Muscle layer of colon (tissue), 2 donors: ENCODE data around the gene RYR2.
A peak's percentile ranks its signal among the peaks of the same experiment; 100 is the strongest.

Experiments used
- H3K27ac ChIP-seq: one replicate; pipeline ENCODE4 v1.7.0; 2013; ENCODE audit warnings: low read depth, mild to moderate bottlenecking, low read length, moderate library complexity
- H3K27me3 ChIP-seq, 2 donors: one replicate each; pipeline ENCODE4 v1.7.0; 2013; ENCODE audit warnings: low read length in 2 of 2, mild to moderate bottlenecking in 2 of 2; ENCODE audit not compliant: insufficient read depth in 2 of 2, control insufficient read depth in 1 of 2
- H3K36me3 ChIP-seq: one replicate; pipeline ENCODE4 v1.7.0; 2013; ENCODE audit warnings: mild to moderate bottlenecking, low read length; ENCODE audit not compliant: insufficient read depth
- H3K4me1 ChIP-seq: one replicate; pipeline ENCODE4 v1.7.0; 2013; ENCODE audit warnings: mild to moderate bottlenecking, low read length; ENCODE audit not compliant: insufficient read depth
- H3K4me3 ChIP-seq, 2 donors: one replicate each; pipeline ENCODE4 v1.7.0; 2013; ENCODE audit warnings: low read length in 2 of 2, low read depth in 1 of 2, mild to moderate bottlenecking in 1 of 2, moderate library complexity in 1 of 2
- H3K9ac ChIP-seq: one replicate; pipeline ENCODE4 v1.7.0; 2013; ENCODE audit warnings: low read length
- H3K9me3 ChIP-seq: one replicate; pipeline ENCODE4 v1.7.0; 2013; ENCODE audit warnings: mild to moderate bottlenecking, low read length
- donor health status: abdominal sarcoma.
- donor health status: Adenocarcinoma of cecum.

RYR2 gene

GRCh38 chr1:237679687-237680086 is 637.7 kb downstream of the RYR2 start:
- no peaks in the 10 kb centered on the region for H3K36me3 ChIP-seq
- no peaks in the 10 kb centered on the region for H3K27me3 ChIP-seq

GRCh38 chr1:237681210-237681609 is 639.2 kb downstream of the RYR2 start:
- H3K27ac ChIP-seq, result no peak overlapping the region
- H3K36me3 ChIP-seq, result no peaks in the 10 kb centered on the region
- H3K4me3 ChIP-seq, result no peak overlapping the region
- no peaks in the 10 kb centered on the region for H3K9me3 ChIP-seq
- H3K27me3 ChIP-seq, result no peaks in the 10 kb centered on the region
- no peak overlapping the region for H3K9ac ChIP-seq
- no peaks in the 10 kb centered on the region for H3K4me1 ChIP-seq

More at GRCh38 chr1:237679687-237680086, 637.7 kb downstream of the RYR2 start:
- Histone ChIP-seq H3K9ac (no peak overlapping the region), H3K27ac (no peak overlapping the region), H3K4me1 (no peaks in the 10 kb centered on the region), H3K9me3 (no peaks in the 10 kb centered on the region), H3K4me3 (no peak overlapping the region)

GRCh38 chr1:237684236-237684635 is 642.3 kb downstream of the RYR2 start:
- peaks cover 7% of the 10 kb centered on the region for H3K4me1 ChIP-seq
- no peak overlapping the region for H3K27ac ChIP-seq
- no peak overlapping the region for H3K4me3 ChIP-seq
- no peaks in the 10 kb centered on the region for H3K36me3 ChIP-seq
- no peak overlapping the region for H3K9ac ChIP-seq
- no peaks in the 10 kb centered on the region for H3K27me3 ChIP-seq
- no peaks in the 10 kb centered on the region for H3K9me3 ChIP-seq

GRCh38 chr1:237685551-237685950 is 643.6 kb downstream of the RYR2 start:
- peaks cover 7% of the 10 kb centered on the region for H3K4me1 ChIP-seq
- H3K9me3 ChIP-seq, result no peaks in the 10 kb centered on the region
- no peak overlapping the region for H3K4me3 ChIP-seq
- H3K27me3 ChIP-seq, result no peaks in the 10 kb centered on the region
- no peak overlapping the region for H3K27ac ChIP-seq
- no peak overlapping the region for H3K9ac ChIP-seq
- no peaks in the 10 kb centered on the region for H3K36me3 ChIP-seq

GRCh38 chr1:237687804-237688203 is 645.8 kb downstream of the RYR2 start:
- no peaks in the 10 kb centered on the region for H3K27me3 ChIP-seq
- H3K4me1 ChIP-seq, result peaks cover 7% of the 10 kb centered on the region
- H3K4me3 ChIP-seq, result peak overlapping the region in 1 of 2 donors; percentile 24
- no peak overlapping the region for H3K9ac ChIP-seq
- no peaks in the 10 kb centered on the region for H3K9me3 ChIP-seq
- H3K36me3 ChIP-seq, result no peaks in the 10 kb centered on the region
- H3K27ac ChIP-seq, result no peak overlapping the region

DNA sequence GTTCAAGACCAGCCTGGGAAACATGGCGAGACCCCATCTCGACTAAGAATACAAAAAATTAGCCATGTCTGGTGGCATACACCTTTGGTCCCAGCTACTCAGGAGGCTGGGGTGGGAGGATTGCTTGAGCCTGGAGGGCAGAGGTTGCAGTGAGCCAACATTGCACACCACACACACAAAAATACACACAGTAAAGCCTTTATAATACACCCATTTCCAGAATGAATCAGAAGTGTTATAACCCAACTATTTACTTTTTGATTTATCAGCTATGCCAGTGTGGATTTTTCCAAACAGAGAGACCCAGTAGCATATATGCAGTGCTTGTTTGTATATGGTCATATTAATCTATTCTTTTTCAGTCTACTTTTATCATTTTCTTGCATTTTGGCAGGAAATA is 648.7 kb downstream of the RYR2 start:
- Histone ChIP-seq H3K4me3 (no peak overlapping the region), H3K9ac (no peak overlapping the region), H3K9me3 (no peaks in the 10 kb centered on the region), H3K4me1 (peaks cover 12% of the 10 kb centered on the region), H3K27ac (no peak overlapping the region), H3K36me3 (no peaks in the 10 kb centered on the region), H3K27me3 (no peaks in the 10 kb centered on the region)

DNA sequence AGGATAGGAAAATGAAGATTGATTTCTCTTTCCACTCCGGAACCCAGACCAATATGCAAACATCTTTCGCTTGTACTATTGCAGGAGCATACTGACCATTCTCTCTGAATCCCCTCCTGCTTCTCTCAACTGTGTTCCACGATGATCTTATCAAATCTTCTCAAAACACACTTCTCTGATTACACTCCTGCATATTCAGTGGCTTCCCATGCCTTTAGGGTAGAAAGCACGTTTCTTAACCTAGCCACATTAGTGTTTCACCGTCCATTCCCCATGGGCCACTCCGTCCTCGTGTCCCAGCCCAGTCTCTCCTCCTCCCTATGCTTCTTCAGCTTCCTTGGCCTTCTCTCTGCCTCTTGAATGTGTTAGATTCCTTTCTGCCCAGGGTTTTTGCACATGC is 650.3 kb downstream of the RYR2 start:
- Histone ChIP-seq H3K27me3 (no peaks in the 10 kb centered on the region), H3K27ac (no peak overlapping the region), H3K36me3 (no peaks in the 10 kb centered on the region), H3K4me3 (no peak overlapping the region), H3K9ac (no peak overlapping the region), H3K9me3 (no peaks in the 10 kb centered on the region), H3K4me1 (peaks cover 19% of the 10 kb centered on the region)

DNA sequence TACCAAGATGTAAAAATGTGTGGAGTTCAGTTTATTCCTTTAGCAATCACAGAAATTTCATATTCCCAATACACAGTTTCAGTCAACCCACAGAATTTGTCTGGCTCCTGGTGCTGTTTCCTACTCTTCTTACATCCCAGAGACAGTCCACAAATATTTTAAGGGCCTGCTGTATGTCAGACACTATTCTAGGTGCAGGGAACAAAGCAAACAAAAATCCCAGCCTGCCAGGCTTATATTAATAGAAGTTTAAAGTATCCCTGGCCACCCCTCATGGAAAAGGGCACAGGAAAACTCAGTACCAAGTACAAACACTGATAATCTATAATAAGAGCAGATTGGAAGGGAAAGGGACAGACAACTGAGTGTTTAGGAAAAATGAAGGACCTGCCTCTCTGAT is 653.9 kb downstream of the RYR2 start:
- peaks cover 25% of the 10 kb centered on the region for H3K4me1 ChIP-seq
- H3K9ac ChIP-seq, result no peak overlapping the region
- H3K36me3 ChIP-seq, result no peaks in the 10 kb centered on the region
- no peaks in the 10 kb centered on the region for H3K27me3 ChIP-seq
- H3K4me3 ChIP-seq, result no peak overlapping the region
- H3K27ac ChIP-seq, result no peak overlapping the region
- no peaks in the 10 kb centered on the region for H3K9me3 ChIP-seq

DNA sequence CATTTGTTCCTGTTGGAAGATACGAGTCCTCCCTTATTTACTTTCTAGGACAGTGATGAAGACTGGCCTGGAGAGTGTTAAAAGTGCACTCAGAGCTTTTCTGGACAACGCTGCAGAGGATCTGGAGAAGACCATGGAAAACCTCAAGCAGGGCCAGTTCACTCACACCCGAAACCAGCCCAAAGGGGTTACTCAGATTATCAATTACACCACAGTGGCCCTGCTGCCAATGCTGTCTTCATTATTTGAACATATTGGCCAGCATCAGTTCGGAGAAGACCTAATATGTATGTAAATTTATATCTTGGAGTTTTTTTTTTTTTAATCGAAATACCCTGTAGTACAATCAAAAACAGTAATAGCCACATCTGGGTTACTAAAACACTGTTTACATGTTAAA is 658.2 kb downstream of the RYR2 start:
- Histone ChIP-seq H3K4me3 (no peak overlapping the region), H3K9me3 (no peaks in the 10 kb centered on the region), H3K27ac (no peak overlapping the region), H3K36me3 (no peaks in the 10 kb centered on the region), H3K9ac (no peak overlapping the region), H3K4me1 (peaks cover 30% of the 10 kb centered on the region), H3K27me3 (no peaks in the 10 kb centered on the region)

DNA sequence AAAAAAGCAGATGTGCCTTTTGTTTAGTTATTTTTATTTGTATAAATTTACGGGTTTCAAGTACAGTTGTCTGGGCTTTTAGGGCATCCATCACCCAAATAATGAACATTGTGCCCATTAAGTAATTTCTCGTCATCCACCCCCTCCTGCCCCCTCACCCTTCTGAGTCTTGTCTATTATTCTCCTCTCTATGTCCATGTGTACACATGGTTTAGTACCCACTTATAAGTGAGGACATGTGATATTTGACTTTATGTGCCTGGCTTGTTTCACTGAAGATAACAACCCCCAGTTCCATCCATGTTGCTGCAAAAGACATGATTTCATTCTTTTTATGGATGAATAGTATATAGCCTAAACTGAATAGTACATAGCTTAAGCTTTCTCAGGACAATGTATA is 659.5 kb downstream of the RYR2 start:
- H3K9me3 ChIP-seq, result no peaks in the 10 kb centered on the region
- H3K27me3 ChIP-seq, result no peaks in the 10 kb centered on the region
- no peaks in the 10 kb centered on the region for H3K36me3 ChIP-seq
- H3K9ac ChIP-seq, result no peak overlapping the region
- peaks cover 19% of the 10 kb centered on the region for H3K4me1 ChIP-seq
- H3K27ac ChIP-seq, result no peak overlapping the region
- no peak overlapping the region for H3K4me3 ChIP-seq

DNA sequence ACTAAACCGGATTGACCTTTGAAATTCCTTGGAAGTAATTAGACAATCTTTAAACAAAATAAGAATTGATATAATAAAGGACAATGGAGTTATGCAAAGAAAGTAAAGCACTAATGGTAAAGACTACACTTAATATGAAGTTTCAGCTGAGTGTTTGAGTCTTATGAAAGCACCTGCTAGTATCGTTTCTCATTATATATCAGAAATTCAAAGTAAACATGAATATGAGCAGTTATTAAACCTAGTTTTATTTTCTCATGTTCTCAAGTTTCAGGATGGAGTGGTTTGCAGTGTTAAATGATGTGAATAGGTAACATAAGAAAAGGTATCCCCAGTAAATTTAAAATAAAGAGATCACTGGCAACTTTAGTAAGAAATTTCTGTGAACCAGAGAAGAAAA is 660.2 kb downstream of the RYR2 start:
- no peaks in the 10 kb centered on the region for H3K9me3 ChIP-seq
- H3K4me3 ChIP-seq, result no peak overlapping the region
- no peaks in the 10 kb centered on the region for H3K36me3 ChIP-seq
- no peak overlapping the region for H3K27ac ChIP-seq
- H3K27me3 ChIP-seq, result no peaks in the 10 kb centered on the region
- peaks cover 18% of the 10 kb centered on the region for H3K4me1 ChIP-seq
- H3K9ac ChIP-seq, result no peak overlapping the region

GRCh38 chr1:237705462-237705861 is 663.5 kb downstream of the RYR2 start:
- Histone ChIP-seq H3K27me3 (no peaks in the 10 kb centered on the region), H3K4me3 (no peak overlapping the region), H3K27ac (no peak overlapping the region), H3K9me3 (no peaks in the 10 kb centered on the region), H3K36me3 (no peaks in the 10 kb centered on the region), H3K4me1 (peaks cover 5% of the 10 kb centered on the region), H3K9ac (no peak overlapping the region)
